MCF 10A (cell line): ENCODE data around the gene DDAH2. TPM values are rescaled to one million over a fixed set of nuclear protein-coding genes. Genes with fewer than 3 reads are reported as not detected.
A peak's percentile ranks its signal among the peaks of the same experiment; 100 is the strongest.

Experiments used
- BruUV-seq: library from RNA; stranded (reverse); fragments of 400-500 nt; replicated peaks from 2 replicates; lab custom pipeline; 2021; lab: Mats Ljungman, UMichigan
- CTCF ChIA-PET: fragments of 300-600 bp; sonication (Branson Sonifier 250); formaldehyde crosslinking; extraction: SDS; loops from one replicate; lab custom pipeline; 2021; ENCODE audit warnings: antibody characterized with exemption, inconsistent platforms; lab: Yijun Ruan, JAX
- POLR2A ChIA-PET: fragments of 300-600, 350-650 bp; sonication (Branson Sonifier 250); formaldehyde crosslinking; extraction: SDS; loops from one replicate; lab custom pipeline; 2020; ENCODE audit warnings: antibody characterized with exemption, inconsistent platforms; lab: Yijun Ruan, JAX
- DNase-seq: peaks from one replicate; pipeline ENCODE4 v3.0.0-alpha.2; 2018; ENCODE audit not compliant: unreplicated experiment
- H3K27ac Mint-ChIP-seq: one replicate; pipeline ENCODE4 v1.8.0; 2022; ENCODE audit warnings: mild to moderate bottlenecking, low read depth, mixed read lengths; ENCODE audit not compliant: unreplicated experiment
- H3K27me3 Mint-ChIP-seq: one replicate; pipeline ENCODE4 v1.8.0; 2022; ENCODE audit warnings: mixed read lengths; ENCODE audit not compliant: insufficient read depth, unreplicated experiment
- H3K36me3 Mint-ChIP-seq: one replicate; pipeline ENCODE4 v1.8.0; 2022; ENCODE audit warnings: mild to moderate bottlenecking, moderate library complexity, mixed read lengths; ENCODE audit not compliant: insufficient read depth, unreplicated experiment
- H3K4me1 Mint-ChIP-seq: one replicate; pipeline ENCODE4 v1.8.0; 2022; ENCODE audit warnings: mixed read lengths; ENCODE audit not compliant: insufficient read depth, unreplicated experiment
- H3K4me3 Mint-ChIP-seq: one replicate; pipeline ENCODE4 v1.8.0; 2022; ENCODE audit warnings: mild to moderate bottlenecking, moderate library complexity, mixed read lengths; ENCODE audit not compliant: unreplicated experiment
- H3K9me3 Mint-ChIP-seq: one replicate; pipeline ENCODE4 v1.8.0; 2022; ENCODE audit warnings: mixed read lengths; ENCODE audit not compliant: unreplicated experiment
- intact Hi-C: fragments of 100-400 bp; cut with micrococcal nuclease; formaldehyde crosslinking; loops from 2 replicates; pipeline ENCODE4 v1.14.1; 2022
- total RNA-seq: library from RNA; stranded (reverse); gene quantifications from 2 replicates; pipeline ENCODE4 v1.2.3, GENCODE V29; 2022
- TF ChIP-seq, protein P1 (sequence below): fragments of 200-600 bp; IDR thresholded peaks from one replicate; pipeline ENCODE4 v1.8.0; 2022; ENCODE audit warnings: antibody characterized with exemption, mild to moderate bottlenecking; ENCODE audit not compliant: unreplicated experiment

The DDAH2 gene
- total RNA-seq, 1 experiment from 2014 or later = 8.5 TPM

DNA sequence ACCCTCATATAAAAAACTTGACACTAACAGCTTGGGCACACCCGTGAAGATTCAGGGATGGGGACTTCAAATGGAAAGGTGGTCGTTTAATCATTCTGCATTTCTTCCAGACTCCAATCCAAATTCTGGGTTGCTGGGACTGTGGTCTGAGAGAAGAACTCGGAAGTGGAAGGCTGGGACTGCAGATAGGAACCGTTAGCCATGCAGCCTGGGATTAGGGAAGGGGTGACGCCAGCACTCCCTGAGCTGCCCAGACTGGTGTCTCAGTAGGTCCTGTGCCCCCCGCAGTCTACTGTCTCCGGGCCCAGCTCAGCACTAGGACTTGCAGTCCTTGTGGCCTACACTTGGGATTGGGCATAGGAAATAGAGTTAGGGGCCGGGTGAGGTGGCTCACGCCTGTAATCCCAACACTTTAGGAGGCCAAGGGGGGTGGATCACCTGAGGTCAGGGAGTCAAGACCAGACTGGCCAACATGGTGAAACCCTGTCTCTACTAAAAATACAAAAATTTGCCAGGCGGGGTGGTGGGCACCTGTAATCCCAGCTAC is 7.7 kb upstream of the DDAH2 start:
- Mint-ChIP-seq H3K4me3 (peak overlapping the region; percentile 95), H3K4me1 (peaks cover 40% of the 10 kb centered on the region), H3K27me3 (no peaks in the 10 kb centered on the region), H3K36me3 (peaks cover 26% of the 10 kb centered on the region), H3K27ac (peak overlapping the region; percentile 81), H3K9me3 (no peaks in the 10 kb centered on the region)
- DNase-seq = no peak
- no TSS peak for BruUV-seq
- intact Hi-C loops = no loop called here
- TF ChIP-seq, protein P1, sequence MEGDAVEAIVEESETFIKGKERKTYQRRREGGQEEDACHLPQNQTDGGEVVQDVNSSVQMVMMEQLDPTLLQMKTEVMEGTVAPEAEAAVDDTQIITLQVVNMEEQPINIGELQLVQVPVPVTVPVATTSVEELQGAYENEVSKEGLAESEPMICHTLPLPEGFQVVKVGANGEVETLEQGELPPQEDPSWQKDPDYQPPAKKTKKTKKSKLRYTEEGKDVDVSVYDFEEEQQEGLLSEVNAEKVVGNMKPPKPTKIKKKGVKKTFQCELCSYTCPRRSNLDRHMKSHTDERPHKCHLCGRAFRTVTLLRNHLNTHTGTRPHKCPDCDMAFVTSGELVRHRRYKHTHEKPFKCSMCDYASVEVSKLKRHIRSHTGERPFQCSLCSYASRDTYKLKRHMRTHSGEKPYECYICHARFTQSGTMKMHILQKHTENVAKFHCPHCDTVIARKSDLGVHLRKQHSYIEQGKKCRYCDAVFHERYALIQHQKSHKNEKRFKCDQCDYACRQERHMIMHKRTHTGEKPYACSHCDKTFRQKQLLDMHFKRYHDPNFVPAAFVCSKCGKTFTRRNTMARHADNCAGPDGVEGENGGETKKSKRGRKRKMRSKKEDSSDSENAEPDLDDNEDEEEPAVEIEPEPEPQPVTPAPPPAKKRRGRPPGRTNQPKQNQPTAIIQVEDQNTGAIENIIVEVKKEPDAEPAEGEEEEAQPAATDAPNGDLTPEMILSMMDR = no peak
- ChIA-PET CTCF (interaction anchor here (0.6 to 1.7 kb wide), 8 partner anchors 20 to 102 kb away, joined by 3 to 5 read pairs (median 4); partner anchors contain the start of genes HSPA1A, HSPA1B and HSPA1L), POLR2A (interaction anchor here (0.9 to 11.8 kb wide), 23 partner anchors 10 to 195 kb away, joined by 3 to 95 read pairs (median 7); partner anchors contain the start of genes ABHD16A, BAG6, CSNK2B and DDX39B)

DNA sequence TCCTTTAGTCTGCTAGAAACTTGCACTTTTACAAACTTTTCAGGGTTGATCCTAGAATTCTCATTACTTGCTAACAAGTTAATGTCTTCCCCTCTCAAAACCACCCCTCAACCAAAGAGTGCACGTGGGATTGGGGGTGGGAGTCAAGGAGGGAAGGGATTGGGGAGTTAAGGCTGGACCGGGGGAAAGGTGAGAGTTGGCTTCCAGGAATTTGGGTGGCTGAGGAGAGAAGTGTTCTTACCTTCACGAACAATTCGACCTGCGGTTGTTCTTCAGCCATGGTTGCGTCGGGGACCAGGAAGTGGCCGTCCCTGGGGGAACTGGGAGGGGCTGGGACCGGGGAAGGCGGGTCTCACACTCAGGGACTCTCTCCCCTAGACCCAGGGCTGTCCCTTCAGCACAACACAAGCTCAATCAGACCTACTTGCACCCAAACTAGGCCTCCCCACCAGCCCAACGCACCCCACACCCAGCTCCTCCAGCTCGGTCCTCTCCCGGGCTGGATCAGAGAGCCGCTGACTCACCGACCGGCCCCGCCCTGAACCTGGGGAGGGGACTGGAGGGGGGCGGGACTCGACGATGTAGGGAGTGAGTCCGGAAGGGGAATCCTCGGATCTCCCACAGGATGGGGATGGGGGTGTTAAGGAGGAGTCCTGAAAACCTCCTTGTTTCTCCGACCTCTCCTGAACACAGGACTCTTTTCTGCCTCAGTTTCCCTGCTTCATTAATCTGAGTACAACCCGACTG is 7.1 kb upstream of the DDAH2 start, which contains the start of gene CLIC1:
Gene CLIC1, minus strand, starts transcription at position 510 of the 747 bp plus-strand sequence. Its CDS starts 230 bp downstream, at position 280.
- TF ChIP-seq, protein P1 = no peak
- Mint-ChIP-seq H3K27me3 (no peaks in the 10 kb centered on the region), H3K4me1 (peaks cover 40% of the 10 kb centered on the region), H3K36me3 (peaks cover 32% of the 10 kb centered on the region), H3K4me3 (peak within 1 kb of the TSS; percentile 95), H3K27ac (peak within 1 kb of the TSS; percentile 81), H3K9me3 (no peaks in the 10 kb centered on the region)
- intact Hi-C loops = no loop called here
- POLR2A ChIA-PET = interaction anchor here (0.6 to 11.8 kb wide), 29 partner anchors 9 to 235 kb away, joined by 3 to 95 read pairs (median 6); partner anchors contain the start of genes ABHD16A, BAG6, C6orf47 and CSNK2B
- CTCF ChIA-PET = interaction anchor here (0.6 to 1.7 kb wide), 8 partner anchors 21 to 115 kb away, joined by 3 to 6 read pairs (median 4); partner anchors contain the start of gene HSPA1B
- peak; percentile 87 for DNase-seq
- TSS peak; percentile 75 for BruUV-seq

DNA sequence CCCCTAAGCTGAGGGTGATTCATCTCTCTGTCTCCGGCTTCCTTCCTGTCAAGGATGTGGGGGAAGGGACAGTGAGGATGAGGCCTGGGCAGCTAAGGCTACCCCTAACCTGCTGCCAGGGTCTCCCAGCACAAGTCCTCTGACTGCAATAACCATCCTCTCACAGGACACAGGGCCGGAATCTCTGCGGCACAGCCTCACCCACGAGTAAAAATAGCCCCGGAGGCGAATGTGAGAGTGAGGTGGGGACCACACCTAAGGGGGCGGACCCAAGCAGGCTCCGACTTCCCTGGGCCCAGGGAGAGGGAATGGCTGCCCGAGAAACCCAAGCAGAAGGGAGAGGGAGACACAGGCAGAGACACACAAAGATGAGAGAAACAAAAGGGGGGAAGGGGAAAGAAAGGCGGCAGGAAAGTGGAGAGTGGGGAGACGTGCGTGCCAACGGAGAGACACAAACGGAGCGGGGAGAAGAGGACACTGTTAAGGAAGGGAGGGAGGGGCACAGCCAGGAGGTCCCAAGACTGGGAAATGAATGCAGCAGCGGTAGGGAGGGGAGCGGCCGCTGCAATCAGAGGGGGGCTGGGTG is 5.8 kb upstream of the DDAH2 start:
- peak overlapping the region; percentile 81 for H3K27ac Mint-ChIP-seq
- H3K27me3 Mint-ChIP-seq = no peaks in the 10 kb centered on the region
- H3K9me3 Mint-ChIP-seq = no peaks in the 10 kb centered on the region
- peaks cover 30% of the 10 kb centered on the region for H3K4me1 Mint-ChIP-seq
- TF ChIP-seq, protein P1 = no peak
- intact Hi-C loops = no loop called here
- BruUV-seq = no TSS peak
- peak; percentile 79 for DNase-seq
- ChIA-PET CTCF (interaction anchor here (0.6 to 1.3 kb wide), 2 partner anchors 51 to 95 kb away, joined by 3 read pairs; no protein-coding TSS in a partner anchor), POLR2A (interaction anchor here (0.5 to 11.8 kb wide), 19 partner anchors 18 to 1690 kb away, joined by 3 to 95 read pairs (median 10); partner anchors contain the start of genes ABHD16A, BAG6, C6orf47 and CSNK2B)
- H3K36me3 Mint-ChIP-seq = peaks cover 43% of the 10 kb centered on the region
- H3K4me3 Mint-ChIP-seq = peak overlapping the region; percentile 95
